ENCODE results near the gene EMC9.

Gene EMC9

GRCh38 chr14:24165785-24166184 lies 24.4 kb upstream of the EMC9 start:
- TF ChIP-seq CTCF (IDR thresholded peaks at IDR 0.05; ENCODE audit: low read depth, low read length), result no peak
- no peak for DNase-seq (ENCODE audit: low read depth in 2 of 2)
- no peak overlapping the region for H3K4me3 ChIP-seq (replicated peaks in 1 of 2; ENCODE audit: low read depth in 2 of 2, low read length in 2 of 2)

- no peak for DNase-seq (ENCODE audit: low read depth in 2 of 2)
- TF ChIP-seq CTCF (IDR thresholded peaks at IDR 0.05; ENCODE audit: low read depth, low read length), result no peak
- no peak overlapping the region for H3K4me3 ChIP-seq (replicated peaks in 1 of 2; ENCODE audit: low read depth in 2 of 2, low read length in 2 of 2)
These were observed 23.2 kb upstream of the EMC9 start for GRCh38 chr14:24164518-24164991.

GRCh38 chr14:24162093-24162492 lies 20.7 kb upstream of the EMC9 start:
- peak; percentile 33 to 46 for DNase-seq (ENCODE audit: low read depth in 2 of 2)

GRCh38 chr14:24160850-24161804 lies 19.7 kb upstream of the EMC9 start, which contains the start of gene IRF9:
Gene IRF9 (plus strand): TSS chr14:24161265. CDS start chr14:24162145, 880 bp downstream.
- peak; percentile 96 for DNase-seq (ENCODE audit: low read depth in 2 of 2)
- TF ChIP-seq CTCF (IDR thresholded peaks at IDR 0.05; ENCODE audit: low read depth, low read length), result peak; percentile 93
- peak within 1 kb of the TSS; percentile 58 to 67 for H3K4me3 ChIP-seq (replicated peaks in 1 of 2; ENCODE audit: low read depth in 2 of 2, low read length in 2 of 2)

More at GRCh38 chr14:24162093-24162492, 20.7 kb upstream of the EMC9 start:
- H3K4me3 ChIP-seq (replicated peaks in 1 of 2; ENCODE audit: low read depth in 2 of 2, low read length in 2 of 2), result peak overlapping the region; percentile 58 to 67
- TF ChIP-seq CTCF (IDR thresholded peaks at IDR 0.05; ENCODE audit: low read depth, low read length), result no peak

- no peak overlapping the region for H3K4me3 ChIP-seq (replicated peaks in 1 of 2; ENCODE audit: low read depth in 2 of 2, low read length in 2 of 2)
- TF ChIP-seq CTCF (IDR thresholded peaks at IDR 0.05; ENCODE audit: low read depth, low read length), result no peak
- DNase-seq (ENCODE audit: low read depth in 2 of 2), result no peak
These were observed 19.1 kb upstream of the EMC9 start for GRCh38 chr14:24160499-24160849.

- DNase-seq (ENCODE audit: low read depth in 2 of 2), result no peak
- H3K4me3 ChIP-seq (replicated peaks in 1 of 2; ENCODE audit: low read depth in 2 of 2, low read length in 2 of 2), result no peak overlapping the region
- no peak for TF ChIP-seq CTCF (IDR thresholded peaks at IDR 0.05; ENCODE audit: low read depth, low read length)
These were observed 18.5 kb upstream of the EMC9 start for GRCh38 chr14:24159777-24160498.
